T follicular helper cell (primary cell): ENCODE measurements around the gene CLASP1.
"Not testable (repeated sequence)": the region's sequence is repeated elsewhere in the genome, so short reads cannot be mapped to it uniquely, and the experiment has no call there.

Experiments
- DNase-seq: peaks from one replicate; pipeline ENCODE4 v3.0.0-alpha.2; 2020; ENCODE audit warnings: low read depth
- total RNA-seq, 2 experiments: gene quantifications; one replicate each; lab custom pipeline; 2026; lab: John Stamatoyannopoulos, UW

The CLASP1 gene
- 105 to 164 reads per million in 2 experiments for total RNA-seq

DNA sequence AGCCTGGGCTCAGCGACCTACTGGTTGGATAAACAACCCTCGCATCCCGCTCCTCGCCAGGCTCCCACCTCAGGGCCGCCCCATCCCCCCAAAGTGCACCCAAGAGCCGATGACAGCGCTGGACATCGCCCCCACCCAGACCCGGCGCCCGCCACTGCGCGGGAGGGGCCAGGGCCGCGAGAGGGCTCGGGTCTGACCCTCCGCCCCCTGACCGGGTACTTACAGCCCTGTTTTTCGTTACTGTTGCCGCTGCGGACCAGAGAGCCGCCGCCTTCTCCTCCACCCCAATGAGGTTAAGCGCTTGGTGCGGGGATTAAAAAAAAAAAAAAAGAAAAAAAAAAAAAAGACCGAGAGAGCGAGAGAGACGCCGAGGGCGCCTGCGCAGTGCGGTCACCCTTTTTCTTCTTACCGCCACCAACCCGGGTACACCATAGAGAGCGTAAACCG, at the start of gene CLASP1:
Gene CLASP1 (minus strand): TSS at position 314 of the 447 bp plus-strand sequence. CDS start 43,567 bp downstream, outside the sequence.
- peak; percentile 41 for DNase-seq

DNA sequence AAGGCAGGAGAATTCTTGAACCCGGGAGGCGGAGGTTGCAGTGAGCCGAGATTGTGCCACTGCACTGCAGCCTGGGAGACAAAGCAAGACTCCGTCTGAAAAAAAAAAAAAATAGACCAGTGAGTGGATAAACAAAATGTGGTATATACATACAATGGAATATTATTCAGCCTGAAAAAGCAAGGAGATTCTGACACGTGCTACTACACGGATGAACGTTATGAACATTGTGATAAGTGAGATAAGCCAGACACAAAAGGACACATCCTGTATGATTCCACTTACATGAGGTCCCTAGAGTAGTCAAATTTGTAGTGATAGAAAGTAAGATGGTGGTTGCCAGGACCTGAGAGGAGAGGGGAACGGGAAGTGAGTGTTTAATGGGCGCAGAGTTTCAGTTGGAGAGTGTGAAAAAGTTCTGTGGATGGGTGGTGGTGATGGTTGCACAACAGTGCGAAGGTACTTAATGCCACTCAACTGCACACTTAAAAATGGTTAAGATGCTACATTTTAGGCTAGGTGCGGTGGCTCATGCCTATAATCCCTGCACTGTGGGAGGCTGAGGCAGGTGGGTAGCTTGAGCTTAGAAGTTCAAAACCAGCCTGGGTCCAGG, 49.2 kb upstream of the CLASP1 start:
- DNase-seq = no peak

DNA sequence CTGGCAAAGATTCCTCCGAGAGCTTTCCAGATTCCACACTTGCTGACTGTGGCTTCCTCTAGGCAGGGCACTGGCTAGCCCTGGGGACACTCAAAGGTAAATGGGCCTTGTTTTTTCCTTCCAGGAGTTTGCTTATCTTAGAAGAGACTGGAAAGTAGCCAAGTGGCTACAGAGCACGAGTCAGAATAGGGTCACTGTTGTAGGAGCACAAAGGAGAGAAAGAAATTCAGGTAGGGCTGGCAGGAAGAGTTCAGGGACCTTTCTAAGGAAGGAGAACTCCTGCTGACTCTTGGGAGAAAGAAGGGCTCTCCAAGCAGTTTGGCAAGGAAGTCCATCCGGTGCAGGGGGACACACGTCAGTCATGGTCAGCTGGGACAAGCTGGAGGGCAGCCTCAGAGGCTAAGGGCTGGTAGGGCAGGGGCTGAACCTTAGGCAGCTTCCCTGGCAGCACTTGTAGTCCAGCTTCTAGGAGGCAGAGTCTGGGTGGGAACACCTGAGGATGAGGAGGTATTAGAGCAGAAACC, 47.9 kb upstream of the CLASP1 start:
- DNase-seq = no peak

DNA sequence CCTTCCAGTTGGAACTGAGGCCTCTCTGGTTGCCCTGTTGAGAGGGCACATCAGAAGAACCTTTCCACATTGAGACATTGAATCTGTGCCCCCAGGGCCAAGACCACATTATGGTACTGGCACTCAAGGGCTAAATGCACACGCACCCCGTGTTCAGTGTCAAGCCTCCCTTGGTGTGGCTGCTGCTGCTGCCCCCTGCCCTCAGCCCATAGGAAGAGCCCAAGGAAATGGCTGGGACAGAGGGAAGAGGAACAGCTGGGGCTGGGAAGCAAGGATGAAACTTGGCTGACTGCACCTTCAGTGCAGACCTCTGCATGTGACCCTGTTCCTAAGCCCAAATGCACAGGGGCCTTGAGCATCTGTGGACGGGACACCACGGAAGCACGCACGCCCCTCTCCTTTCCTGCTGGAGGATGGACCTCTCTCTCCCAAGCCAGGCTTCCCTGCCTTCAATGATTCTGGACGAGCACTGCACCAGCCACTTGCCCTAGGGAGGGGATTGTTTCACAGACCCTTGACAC, 47.2 kb upstream of the CLASP1 start:
- no peak for DNase-seq

DNA sequence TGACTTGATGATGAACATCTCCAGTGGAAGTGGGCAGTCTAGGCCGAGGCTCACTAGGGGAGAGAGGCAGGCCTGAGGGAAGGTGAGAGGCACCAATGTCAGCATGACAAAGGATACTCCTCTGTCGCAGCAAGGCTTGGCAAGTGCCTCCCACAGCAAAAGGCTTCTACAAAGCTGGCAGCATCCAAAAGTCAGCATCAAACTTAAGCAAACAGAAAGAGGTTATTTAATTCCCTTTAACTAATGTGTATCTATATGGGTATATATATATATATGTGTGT, 45.8 kb upstream of the CLASP1 start:
- no peak for DNase-seq

DNA sequence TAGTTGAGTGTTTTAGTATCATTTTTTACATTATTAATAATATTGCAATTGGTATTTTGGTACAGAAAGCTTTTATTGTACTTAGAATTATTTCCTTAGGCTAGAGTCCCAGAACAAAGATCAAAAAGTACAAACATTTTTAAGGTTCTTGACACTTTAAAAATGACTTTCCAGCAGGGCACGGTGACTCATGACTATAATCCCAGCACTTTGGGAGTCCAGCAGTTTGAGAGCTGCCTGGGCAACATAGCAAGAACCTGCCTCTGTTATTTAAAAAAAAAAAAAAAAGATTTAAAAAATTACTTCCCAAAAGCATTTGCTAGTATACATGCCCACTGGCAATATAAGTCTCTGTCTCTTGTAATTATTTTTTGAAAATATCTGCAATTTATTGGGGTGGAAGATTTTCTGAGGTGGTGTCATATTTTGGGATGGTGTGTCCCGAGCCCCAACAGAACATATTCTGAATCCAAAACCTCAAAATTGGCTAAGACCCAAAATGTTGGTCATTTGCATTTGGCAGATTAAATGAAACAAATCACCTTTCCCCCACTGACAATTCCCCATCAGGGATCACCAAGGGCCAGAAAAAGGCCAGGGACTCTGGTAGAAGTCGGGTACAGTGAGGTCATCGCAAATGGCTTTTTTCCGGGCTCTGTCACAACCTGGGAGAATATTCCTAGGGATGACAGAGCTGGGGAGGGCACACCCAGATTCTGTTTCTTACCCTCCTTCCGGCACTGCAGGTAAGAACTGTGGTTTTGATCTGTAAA, 45.3 kb upstream of the CLASP1 start:
- DNase-seq = no peak

DNA sequence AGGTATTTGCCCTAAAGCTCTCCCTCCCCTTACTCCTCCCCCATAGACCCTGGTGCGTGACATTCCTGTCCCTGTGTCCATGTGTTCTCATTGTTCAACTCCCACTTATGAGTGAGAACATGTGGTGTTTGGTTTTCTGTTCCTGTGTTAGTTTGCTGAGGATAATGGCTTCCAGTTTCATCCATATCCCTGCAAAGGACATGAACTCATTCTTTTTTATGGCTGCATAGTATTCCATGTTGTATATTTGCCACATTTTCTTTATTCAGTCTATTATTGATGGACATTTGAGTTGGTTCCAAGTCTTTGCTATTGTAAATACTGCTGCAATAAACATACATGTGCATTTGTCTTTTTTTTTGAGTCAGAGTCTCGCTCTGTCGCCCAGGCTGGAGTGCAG, 41.3 kb upstream of the CLASP1 start:
- DNase-seq = not testable (repeated sequence)

DNA sequence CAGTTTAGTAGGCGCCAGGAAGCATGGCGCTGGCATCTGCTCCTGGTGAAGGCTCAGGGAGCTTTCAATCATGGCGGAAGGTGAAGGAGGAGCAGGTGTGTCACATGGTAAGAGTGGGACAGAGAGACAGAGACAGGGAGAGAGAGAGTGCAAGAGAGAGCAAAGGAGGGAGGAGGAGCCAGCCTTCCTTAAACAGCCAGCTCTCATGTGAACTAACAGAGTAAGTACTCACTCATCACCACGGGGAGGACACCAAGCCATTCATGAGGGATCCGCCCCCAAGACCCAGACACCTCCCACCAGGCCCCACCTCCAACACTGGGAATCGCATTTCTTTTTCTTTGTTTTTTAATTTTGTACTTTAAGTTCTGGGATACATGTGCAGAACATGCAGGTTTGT, 40.8 kb upstream of the CLASP1 start:
- no peak for DNase-seq

DNA sequence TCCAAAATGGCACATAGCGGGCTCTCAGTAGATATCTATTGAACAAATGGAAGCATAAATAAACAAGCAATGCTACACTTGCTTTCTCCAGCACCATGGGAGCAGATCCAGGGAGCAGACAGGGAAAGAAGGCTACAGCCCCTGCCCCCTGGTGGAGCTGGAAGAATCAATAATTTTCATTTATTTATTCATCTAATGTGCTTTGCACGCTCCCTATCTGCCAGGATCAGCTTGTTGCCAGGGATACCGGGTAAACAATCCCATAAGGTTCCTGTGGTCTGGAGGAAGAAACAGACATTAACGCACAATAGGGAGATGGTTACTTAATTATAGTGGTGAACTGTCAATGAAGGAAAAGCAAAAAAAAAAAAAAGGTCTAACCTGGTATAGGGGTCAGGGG, 40.1 kb upstream of the CLASP1 start:
- DNase-seq = no peak

DNA sequence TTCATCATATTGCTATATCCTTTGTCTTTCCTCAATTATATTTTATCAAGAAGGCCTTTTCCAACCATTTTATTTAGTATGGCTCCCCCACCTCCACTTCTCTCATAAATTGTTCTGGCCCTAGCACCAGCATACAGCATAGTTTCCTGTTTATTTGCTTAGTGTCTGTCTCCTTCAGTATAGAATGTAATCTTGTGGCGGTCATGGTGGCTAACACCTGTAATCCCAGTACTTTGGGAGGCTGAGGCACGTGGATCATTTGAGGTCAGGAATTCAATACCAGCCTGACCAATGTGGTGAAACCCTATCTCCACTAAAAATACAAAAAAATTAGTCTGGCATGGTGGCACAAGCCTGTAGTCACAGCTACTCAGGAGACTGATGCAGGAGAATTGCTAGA, 39.6 kb upstream of the CLASP1 start:
- DNase-seq = no peak

DNA sequence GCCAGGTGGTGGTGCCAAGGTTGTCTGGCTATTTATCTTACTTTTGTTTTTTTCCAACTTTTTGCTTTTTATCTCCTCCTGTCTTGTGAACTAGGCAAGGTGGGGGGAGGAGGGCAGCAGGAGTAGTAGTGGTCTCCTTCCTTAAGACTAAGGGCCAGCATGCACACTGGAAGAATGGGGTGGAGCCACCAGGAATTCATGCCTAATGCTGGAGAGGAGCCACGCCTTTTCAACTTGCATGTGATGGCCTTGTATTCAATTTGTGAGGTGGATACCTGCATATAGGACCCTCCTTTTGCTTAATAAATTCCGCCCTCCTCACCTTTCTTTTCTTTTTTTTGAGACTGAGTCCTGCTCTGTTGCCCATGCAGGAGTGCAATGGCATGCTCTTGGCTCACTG, 37.6 kb upstream of the CLASP1 start:
- DNase-seq = no peak

DNA sequence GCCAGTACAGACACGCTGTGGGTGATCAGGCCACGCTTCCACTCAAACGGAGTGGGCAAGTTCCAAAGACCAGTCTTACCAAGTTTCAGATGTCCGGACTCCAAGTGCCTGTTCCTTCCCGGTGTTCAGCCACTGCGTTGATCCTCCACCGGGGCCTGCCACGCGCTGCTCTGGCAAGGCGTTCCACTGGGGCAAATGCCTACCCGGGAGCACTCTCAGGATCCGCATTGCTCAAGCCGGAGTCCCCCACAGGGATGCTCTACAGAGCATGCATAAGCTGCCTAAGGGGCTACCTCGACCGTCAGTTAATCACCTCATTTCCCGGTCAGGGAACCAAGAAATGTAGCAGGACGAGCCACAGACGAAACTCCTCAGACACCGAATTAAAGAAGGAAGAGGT, 37.0 kb upstream of the CLASP1 start:
- DNase-seq = no peak

DNA sequence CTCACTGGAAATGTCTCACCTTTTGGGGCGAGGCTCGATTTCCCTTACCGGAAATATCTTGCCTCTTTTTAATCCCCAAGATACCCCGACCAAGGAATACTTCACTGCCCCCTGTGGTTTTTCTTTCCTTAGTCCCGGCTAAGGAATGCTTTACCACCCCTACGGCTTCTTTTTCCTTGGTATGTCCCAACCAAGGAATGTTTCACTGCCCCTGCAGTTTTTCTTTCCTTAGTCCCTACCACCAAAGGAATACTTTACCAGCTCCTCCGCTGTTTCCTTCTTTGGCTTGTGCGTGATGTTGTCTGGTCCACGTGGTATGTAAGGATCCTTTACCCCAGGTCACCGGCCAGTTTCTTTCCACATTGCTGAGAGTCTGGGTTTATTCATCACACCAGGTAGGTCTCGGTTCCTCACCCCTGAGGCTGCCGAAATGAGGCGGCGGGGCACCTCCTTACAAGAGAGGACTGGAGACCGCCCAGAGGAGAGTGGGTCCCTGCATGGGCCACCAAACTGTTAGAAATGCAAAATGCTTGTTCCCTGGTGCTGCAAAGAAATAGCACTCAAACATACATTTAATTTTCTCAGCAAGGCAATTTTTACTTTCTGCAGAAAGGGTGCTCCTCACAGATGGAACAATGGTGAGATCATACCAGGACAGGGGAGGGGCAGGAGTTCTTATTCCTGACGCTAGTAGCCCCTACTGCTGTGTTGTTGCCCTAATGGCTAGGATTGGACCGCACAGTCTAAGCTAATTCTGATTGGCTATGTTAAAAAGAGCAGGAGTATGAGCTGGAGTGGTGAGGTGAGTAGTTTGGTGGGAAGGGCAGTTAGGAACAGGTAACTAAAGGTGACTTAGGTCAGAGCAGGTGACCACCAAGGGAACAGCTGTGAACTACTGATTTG, 33.4 kb upstream of the CLASP1 start:
- no peak for DNase-seq

DNA sequence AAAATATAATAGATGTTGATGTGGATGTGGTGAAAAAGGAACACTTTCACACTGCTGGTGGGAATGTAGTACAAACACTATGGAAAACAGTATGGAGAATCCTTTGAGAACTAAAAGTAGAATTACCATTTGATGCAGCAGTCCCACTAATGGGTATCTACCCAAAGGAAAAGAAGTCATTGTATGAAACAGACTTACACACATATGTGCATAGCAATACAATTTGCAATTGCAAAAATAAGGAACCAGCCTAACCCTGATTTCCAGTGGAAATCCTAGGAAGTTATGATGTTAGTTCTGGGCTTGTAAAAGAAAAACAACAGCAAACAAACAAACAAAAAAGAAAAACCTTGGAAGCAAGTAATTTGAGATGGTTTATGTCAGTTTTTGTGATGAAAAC, 28.6 kb upstream of the CLASP1 start:
- no peak for DNase-seq

DNA sequence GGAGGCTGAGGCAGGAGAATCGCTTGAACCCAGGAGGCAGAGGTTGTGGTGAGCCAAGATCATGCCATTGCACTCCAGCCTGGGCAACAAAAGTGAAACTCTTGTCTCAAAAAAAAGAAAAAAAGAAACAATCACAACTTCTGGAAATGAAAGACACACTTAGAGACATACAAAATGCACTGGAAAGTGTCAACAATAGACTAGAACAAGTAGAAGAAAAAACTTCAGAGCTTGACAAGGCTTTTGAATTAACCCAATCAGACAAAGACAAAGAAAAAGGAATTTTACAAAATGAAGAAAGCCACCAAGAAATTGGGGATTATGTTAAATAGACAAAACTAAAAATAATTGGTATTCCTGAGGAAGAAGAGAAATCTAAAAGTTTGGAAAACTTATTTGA, 22.4 kb upstream of the CLASP1 start:
- DNase-seq = not testable (repeated sequence)

DNA sequence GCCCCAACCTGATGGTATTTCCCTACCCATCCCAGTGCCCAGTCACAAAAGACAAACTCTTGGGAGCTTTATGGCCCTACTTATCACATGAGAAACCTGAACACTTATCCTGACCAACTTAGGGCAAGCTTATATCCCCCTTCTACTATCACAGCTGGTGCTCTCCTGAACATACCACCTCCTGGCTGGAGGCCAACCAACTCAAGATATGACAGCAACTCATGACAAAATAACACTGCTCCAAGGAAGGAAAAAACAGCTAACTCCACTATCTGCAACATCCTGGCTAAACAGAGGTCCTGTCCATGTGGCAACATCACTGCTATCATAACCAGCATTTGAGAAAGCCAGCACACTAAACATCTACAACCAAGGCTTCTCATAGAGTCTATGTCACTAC, 20.9 kb upstream of the CLASP1 start:
- no peak for DNase-seq

DNA sequence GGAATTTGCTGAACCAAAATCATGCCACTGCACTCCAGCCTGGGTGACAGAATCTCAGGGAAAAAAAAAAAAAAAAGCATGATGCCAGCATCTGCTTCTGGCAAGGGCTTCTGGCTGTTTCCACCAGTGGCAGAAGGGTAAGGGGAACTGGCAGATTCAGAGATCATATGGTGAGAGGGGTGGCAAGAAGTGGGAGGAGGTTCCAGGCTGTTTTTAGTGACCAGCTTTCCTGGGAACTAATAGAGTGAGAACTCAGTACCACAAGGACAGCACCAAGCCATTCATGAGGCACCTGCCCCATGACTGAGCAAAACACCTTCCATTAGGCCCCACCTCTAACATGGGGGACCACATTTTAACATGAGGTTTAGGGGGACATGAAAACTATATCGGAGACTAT, 18.4 kb upstream of the CLASP1 start:
- no peak for DNase-seq

DNA sequence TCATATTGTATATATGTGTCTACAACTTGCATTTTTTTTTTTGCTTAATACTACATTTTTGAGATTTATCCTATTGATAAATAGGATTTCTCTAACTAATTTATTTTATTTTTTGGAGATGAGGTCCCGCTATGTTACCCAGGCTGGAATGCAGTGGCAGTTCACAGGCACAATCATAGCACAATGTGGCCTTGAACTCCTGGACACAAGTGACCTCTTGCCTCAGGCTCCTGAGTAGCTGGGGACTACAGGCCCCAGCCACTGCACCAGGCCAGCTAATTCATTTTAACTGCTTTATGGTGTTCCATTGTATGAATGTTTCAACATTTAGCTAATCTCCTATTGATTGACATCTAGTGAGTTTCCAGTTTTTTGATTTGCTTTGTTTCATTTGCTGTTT, 16.8 kb upstream of the CLASP1 start:
- DNase-seq = no peak

DNA sequence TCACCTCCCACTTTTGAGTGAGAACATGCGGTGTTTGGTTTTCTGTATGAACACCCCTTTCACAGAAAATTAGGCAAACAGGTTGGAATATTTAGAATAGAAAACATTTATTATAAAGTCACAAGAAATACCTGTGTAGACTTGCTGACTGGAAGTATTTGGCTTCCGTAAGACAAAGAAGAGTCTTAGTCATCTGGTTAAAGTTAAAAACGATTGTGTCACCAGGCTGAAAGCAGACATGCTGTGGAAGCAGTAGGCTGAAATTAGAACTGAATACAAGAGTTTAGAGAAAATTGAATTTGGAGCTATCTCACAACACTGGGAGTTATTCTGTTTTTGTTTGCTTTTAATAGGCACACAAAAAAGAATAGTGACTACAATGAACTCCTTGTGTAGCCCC, 16.2 kb upstream of the CLASP1 start:
- DNase-seq = no peak

DNA sequence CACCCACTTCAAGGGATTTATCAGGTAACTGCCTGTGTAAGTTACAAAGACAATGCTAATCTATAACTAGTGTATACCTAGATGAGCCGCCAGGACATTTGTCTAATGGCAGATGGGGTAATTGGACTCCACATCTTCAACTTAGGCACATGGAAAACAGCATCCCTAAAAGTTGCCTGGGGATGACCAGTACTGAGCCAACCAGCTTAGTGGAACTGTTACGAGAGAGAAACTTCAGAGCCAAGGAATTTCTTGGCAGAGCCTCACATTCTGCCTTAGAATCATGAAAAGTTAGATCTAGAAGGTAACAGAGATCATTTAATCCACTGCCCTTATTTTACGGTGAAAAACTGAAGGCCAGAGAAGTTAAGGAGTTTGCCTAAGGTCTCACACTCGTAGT, 15.5 kb upstream of the CLASP1 start:
- DNase-seq = no peak

DNA sequence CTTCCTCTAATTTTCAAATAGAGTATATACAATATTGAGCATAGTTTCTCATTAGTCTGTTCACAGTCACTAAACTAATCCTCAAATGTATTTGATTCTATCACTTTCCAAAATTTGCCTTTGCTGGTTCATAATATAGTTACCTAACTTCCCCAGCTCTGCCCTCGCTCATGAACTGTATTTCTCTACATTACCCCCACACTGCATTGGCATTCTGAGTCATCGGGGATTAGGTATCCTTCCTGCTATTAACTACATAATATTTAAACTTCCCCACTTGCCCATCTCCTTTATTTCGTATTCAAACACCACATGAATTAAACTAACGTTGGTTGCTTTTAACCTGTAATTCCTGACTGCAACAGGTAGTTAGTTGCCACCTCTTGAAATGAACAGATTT, 14.8 kb upstream of the CLASP1 start:
- DNase-seq = no peak

DNA sequence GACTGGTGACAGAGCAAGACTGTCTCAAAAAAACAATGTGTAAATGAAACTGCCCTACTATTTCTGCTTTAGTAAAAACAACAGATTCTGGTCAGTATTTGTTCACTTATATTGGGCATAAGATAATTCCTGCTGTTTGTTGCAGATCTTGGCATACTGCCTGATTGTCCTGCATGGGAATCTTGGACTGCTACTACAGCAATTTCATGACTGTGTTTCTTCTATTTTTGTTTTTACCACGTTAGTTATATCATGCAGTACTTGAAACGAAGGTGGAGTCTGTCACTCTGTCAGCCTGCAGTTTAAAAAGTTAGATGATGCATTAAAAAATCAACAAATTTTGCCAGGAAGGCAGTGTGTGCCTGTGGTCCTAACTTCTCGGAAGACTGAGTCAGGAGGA, 14.2 kb upstream of the CLASP1 start:
- no peak for DNase-seq
